GM21360 (cell line): ENCODE results near the gene KRT77.
"Not testable (repeated sequence)": the region's sequence is repeated elsewhere in the genome, so short reads cannot be mapped to it uniquely, and the experiment has no call there.

Experiments
- ATAC-seq: cut with Tn5 transposase; IDR thresholded peaks from one replicate; pipeline ENCODE4 v1.9.1; 2021; ENCODE audit warnings: mild to moderate bottlenecking, moderate library complexity; ENCODE audit not compliant: unreplicated experiment

KRT77 gene

DNA sequence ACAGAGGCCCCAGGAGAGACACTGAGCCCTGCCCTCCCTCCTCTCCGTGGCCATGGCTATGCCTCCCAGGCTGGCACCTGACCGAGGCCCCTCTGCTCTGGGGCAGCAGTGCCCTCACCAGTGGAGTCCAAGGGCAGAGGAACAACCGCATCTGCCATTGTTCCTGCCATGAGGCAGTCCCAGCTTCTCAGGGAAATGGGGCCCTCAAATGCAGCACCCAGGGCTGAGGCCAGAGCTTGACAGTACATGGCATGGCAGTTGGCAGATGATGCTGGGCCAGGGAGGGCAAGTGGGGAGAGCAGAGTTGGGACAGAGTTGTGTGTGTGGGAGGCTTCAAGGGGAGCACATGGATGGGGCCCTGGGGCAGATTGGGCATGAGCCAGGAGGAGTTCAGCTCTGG lies 21.1 kb upstream of the KRT77 start:
- ATAC-seq, result no peak

DNA sequence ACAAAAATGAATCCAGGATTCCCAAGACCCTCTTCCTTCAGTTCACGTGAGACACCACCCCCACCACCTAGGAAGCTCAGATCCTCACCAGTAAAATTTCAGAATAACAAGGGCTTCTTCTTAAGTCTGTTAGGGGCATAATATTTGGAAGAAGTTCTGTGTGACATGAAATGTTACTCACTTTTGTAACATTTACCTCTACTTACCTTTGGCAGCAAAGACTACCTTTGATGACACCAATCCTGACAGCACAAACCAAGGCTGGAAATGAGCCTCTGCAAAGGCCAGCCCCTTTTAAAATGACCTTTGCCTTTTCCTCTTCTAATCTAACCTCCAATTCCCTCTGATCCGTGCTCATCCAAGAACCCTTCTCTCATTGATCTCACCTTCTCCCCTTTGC lies 19.4 kb upstream of the KRT77 start:
- ATAC-seq, result no peak

DNA sequence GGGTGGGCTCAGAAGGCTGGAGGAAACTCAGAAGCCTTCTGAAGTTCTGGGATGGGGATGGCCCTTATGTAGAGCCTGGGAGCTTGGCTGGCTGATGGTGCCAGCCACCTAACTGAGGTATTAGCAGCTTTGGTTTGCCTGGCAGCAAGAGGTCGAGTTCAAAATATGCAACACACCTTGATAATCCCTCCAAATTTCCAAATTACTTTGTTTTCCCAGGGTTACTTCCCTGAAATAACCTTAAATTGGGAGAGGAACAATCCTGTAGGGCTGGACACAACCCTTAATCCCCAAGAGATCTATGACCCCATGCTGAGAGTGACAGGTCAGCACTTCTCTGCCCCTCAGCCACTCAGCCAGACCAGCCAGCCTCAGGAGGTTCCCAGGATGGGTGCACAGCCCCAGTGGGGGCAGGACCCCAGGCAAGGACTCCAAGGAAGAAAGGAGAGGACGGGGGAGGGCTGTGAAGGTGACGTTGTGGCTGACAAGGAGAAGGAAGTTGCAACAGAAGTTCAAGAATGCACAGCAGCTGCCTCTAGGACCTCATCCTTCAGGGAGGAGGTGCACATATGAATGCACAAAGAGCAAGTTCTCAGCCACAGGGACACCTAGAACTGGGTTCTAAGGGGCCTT lies 18.6 kb upstream of the KRT77 start:
- ATAC-seq, result no peak

DNA sequence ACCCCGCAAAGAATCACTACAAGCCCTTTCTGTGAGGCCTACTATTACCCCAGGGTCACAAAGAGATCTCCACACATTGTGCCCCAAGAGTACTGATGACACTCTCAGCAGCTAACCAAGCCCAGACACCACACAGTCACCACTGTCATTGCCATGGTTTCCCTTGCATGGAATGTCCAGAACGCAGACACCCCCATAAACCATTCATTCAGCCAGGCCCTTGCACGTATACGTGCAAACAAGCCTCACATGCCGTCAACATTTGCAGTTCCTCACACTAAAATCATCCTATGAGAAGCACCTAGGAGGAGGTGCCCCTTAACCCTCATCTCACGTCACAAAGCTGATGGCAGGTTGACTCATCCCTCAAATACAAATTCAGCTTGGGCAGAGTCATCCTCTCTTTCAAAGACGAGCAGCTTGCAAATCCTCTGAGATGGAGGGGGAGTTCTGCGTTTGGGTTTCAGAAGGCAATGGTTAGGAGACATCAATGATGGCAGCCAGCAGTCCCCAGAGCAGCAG lies 17.1 kb upstream of the KRT77 start:
- ATAC-seq, result no peak

DNA sequence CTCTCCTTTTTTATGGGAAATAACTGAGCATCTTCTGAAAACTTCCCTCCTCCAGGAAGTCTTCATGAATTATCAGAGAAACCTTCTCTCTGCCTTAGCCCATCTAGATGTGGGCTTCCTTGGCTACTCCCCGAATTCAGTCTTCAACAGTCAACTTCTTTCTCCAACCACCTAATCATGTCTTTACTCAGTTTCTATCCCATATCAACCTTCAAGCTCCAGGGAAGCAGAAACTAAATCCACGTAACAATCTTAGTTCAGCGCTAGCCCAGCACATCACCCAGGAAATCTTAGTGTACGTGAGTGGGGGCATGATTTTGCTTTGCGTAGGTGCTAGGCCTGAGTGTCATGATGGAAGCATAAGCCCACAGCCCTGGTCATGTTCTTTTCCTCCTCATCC lies 12.7 kb upstream of the KRT77 start:
- ATAC-seq, result no peak

DNA sequence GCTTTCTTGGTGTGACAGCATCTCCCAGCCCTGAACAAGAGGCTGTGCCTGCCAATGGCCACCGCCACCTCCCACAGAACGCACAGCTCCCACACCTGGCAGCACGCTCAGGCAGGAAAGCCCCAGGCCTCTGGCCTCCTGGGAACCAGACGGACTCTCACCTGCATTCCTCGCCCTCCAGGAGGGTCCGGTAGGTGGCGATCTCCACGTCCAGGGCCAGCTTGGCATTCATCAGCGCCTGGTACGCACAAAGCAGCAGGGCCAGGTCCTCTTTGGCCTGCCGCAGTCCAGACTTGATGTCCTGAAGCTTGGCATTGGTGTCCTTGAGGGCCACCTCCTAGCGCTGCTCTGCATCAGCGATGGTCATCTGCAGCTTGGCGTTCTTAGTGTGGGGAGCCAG lies 12.1 kb upstream of the KRT77 start:
- ATAC-seq, result no peak

DNA sequence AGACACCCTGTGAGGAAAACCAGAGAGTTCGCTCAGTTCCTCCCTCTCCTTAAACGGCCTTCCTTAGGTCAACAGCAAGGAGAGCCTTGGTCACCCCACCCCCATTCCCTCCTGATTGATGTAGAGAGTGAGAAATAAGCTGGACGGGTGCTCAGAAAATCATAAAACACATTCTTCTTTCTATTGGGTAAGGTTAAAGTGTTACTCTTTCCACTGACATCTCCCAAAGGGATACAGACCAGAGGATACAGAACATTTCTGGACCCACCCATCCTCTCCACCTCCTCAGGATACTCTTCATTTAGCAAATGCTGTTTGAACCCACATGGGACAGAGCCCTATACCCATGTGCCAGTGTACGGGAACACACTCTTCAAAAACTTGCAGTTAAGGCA lies 11.6 kb upstream of the KRT77 start:
- ATAC-seq, result no peak

DNA sequence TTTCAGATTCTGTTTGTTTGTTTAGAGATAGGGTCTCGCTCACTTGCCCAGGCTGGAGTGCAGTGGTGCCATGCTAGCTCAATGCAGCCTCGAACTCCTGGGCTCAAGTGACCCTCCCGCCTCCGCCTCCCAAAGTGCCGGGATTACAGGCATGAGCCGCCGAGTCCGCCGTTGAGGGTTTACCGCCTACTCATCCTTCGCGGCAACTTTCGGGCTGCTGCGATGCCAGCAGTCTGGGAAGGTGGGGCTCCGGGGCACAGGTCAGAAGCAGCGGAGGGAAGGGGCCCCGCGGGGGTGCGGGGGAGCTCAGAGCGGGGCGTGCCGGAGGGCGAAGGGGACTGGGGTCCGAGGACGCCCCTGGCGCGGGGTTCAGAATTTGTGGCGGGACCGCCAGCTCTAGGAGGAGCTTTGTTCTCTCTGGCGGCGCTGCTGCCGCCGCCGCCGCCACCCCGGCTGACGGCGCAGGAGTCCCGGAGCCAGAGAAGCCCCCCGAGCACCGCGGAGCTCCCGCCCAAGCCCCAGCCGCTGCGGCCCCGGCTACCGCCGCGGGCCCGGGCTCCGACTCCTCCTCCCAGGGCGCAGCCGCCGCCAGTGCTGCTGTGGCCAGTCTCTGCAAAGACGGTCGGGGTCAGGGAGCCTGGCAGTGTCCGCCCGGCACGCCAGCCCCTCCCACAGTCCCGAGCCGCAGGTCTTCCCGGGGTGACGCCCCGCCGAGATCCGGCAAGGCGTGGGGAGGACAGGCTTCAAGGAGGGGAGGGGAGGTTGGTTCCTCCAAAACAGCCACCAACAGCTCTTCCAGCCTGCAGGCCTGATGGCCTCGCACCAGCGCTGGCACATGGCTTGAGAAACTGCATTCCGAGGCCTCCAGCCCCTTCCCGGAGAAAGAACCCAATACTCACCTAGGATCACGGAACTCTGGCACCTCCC lies 10.9 kb upstream of the KRT77 start:
- no peak for ATAC-seq

DNA sequence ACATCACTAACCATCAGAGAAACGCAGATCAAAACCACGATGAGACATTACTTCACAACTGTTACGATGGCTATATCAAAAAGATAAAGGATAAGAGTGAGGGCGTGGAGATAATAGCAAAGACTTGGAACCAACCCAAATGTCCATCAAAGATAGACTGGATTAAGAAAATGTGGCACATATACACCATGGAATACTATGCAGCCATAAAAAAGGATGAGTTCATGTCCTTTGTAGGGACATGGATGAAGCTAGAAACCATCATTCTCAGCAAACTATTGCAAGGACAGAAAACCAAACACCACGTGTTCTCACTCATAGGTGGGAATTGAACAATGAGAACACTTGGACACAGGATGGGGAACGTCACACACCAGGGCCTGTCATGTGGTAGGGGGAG lies 8.8 kb upstream of the KRT77 start:
- ATAC-seq, result not testable (repeated sequence)

DNA sequence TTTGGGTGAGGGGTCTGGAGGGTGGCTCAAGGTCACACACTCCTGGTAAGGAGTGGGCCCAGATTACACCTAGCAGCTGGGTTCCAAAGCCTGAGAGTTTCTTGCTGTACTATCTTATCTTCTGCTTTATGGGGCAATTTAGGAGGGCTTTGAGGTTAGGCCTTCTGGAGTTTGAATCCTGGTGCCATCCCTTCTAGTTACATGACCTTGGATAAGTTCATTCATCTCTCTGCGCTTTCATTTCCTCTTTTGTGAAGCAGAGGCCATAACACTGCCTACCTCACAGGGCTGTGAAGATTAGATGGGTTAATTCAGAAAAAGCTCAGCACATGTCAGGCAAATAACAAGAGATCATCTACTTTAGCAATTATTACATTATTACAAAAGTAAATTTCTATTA lies 7.4 kb upstream of the KRT77 start:
- ATAC-seq, result no peak

DNA sequence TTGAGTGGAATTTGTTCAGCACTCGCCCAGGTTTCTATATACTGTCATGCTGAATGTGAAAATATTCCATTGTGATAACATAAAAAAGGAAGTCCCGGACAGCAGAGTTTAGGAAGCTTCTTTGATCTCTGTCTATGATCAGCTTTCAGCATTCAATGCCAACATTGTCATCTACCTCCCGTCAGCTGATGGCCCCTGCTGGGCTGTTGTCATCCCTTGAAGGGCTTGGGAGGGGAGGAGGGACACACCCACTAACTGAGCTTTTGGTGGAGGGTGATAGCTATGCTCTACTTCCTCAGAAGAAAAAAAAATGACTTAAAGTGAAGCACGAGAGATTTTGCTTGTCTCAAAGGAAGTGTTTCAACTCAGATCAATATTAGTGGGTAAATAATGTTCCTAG lies 4.7 kb upstream of the KRT77 start:
- ATAC-seq, result no peak

DNA sequence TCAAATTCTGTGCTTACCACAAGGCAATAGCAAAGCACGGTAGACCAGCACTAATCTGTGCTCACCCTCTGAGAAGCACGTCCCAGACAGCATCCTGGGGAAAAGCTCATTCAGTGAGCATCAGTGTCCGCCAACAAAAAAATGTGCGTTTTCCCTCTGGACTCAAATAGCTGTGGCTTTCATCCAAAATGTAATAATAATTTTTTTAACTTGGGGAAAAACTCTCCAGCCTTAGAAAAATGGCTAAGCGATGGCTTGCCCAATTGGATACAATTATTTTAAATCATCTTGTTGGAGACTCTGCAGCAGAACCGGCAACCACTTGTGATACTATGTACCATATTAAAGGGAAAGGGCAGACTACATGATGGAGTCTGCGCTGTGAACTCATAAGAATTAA lies 1.1 kb upstream of the KRT77 start:
- ATAC-seq, result no peak

DNA sequence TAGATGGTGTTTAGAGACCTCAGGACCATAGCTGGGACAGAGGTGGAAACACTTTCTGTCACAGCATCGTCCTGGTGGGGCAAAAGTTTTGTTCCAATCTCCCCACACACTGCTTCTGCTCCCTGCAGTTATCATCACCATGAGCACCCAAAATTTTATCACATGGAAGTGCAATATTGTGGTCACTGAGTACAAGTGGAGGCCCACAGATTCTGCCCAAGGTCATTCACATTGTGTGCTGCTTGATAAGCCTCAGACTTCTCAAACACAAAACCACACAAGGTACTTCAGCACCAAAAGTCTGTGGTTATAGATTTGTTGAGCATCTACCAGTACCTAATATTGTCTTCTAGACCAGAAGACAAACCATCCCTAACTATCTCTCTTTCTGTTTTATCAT lies 554 bp upstream of the KRT77 start:
- ATAC-seq, result no peak

DNA sequence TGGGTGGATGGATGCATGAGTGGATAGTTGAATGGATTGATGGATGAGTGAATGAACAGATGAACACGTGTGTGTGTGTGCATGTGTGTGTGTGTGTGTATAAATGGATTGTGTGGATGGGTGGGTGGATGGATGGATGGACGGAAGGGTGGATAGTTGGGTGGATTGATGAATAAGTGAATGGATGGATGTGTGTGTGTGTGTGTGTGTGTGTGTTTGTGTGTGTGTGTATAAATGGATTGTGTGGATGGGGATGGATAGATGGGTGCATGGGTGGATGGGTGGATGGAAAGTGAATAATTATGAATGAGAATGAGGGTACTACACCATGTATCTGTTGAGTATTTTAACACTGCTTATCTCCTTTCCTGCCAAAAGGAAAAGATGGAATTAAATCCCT lies 986 bp downstream of the KRT77 start:
- ATAC-seq, result no peak

DNA sequence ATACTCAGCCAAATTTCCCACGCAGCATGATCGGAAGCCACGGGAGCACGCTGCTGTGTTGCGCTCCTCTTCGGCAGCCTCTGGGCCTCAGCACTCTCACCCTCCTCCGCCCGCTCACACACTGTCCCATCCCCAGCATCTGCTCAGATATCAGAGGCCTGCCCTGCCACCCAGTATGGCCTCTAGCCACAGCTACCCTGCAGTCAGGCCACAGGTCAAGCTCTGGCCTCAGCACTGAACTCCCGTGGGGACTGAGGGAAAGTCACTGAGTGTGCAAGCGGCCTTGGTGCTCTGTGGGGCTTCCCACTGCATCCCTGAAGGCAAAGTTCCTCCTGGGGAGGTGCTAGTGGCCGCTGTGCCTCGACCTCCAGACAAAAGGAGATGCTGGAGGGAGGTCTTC lies 2.0 kb downstream of the KRT77 start:
- ATAC-seq, result no peak

DNA sequence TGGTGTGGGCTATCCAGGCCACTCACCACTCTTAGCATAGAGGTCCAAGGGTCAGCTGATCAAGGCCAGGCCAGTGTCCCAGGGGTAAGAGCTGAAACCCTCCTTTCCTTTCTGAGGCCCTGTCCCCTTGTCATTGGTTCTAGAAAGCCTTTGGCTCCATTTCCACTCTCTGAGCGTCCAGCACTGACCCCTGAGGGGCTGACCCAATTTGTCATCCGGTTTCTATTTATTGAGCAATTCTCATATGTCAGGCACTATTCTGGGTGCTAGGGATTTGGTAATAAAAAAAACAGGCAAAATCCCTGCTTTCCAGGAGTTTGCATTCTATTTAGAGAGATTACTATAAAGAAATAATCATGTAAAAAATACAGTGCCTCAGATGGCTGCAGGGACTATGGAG lies 3.4 kb downstream of the KRT77 start:
- no peak for ATAC-seq

DNA sequence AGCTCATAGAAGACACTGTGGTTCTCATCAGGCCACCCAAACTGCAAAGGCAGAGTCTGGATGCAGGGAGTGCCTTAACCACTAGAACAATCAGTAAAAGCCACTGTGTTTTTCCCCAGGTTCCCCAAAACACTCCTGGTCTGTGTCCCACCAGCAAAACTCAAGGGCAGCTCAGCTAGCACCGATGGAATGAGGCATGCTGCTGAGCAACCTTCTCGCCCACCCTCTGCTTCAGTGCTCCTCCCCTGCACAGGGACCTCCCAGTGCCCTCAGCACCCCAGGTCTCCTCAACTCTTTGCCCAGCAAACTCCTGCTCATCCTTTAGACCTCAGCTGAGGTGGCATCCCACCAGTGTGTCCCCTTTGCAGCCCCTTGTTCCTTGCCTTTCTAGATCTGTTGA lies 4.0 kb downstream of the KRT77 start:
- ATAC-seq, result no peak

DNA sequence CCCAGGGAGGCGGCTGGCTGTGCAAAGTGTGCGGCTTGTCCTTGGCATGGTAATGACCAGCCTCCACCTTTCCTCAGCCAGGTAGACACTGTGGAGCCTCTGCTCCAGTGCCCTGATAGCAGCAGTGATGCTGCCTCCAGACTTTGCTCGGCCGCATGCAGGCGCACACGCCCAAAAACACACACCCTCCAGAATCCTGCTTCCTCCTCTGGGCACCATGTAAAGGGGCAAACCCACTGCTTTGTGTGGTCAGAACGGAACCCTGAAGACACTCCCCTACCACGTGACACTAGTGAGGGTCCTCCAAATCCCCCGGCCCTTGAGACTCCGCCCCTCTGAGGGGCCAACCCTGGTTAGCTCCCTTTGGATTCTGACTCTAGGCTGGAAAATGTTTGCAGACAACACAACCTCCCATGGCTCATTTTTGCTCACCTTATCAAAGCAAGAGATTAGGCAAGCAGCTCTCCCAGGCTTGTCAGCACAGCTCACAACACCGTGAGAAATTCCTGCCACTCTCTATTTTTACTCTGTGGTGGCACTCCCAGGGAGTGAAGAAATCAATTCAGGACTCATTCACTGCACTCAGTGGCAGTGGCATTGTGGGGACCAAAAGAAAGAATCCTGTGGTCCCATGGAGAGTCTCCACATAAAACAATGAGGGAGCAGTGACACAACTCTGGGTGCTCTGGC lies 4.5 kb downstream of the KRT77 start:
- no peak for ATAC-seq

DNA sequence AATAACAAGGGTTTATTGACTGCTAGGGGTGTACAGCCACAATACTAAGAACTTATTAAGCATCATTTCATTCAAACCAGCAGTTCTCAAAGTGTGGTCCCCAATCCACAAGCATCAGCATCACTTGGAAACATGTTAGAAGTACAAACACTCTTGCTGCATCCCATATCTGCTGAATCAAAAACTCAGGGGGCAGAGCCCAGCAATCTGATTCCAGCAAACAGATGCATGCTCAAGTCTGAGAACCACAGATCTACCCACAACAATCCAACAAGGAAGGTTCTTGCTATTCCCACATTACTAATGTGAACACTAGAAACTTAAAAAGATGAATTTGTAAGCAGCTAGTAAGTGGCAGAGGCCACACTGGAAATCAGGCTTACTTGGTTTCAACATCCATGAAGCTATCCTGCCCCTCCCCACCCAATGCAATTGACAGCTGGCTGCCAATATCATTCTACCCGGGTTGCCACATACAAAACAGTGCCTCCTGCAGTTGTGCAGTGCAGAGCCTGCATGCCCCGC lies 6.2 kb downstream of the KRT77 start:
- no peak for ATAC-seq

DNA sequence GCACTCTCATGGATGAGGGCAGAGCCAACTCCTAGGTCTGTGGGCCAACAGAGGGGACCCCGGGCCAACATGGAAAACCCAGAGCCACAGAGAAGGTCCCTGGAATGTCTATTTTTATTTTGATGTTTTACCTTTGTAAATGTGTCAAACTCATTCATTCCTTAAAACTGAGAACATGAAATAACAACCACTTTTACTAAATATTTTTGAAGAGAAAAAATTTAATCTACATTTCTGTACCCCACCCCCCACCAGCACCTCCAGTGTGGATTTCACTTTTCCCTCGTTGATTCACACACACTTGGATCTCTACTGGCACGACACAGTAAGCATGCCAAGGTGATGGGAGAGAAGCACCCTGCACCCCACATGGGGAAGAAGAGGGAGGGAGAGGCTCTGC lies 6.7 kb downstream of the KRT77 start:
- ATAC-seq, result no peak

DNA sequence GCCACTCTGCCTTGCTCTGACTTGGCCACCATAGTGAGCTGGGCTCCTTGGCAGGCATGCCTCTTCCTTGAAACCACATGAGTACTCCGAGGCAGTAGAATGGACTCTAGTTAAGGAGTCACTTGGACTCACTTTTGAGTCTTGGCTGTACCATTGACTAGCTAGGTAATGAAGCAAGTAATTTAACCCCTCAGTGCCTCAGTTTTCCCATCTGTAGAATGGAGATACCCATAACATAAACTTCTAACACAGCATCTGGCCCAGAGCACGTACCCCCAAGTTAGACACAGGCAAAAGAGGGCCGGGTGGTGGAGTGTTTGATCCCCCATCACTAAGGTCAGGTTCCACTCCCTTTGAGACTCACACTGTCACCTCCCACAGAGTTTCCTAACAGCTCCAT lies 8.3 kb downstream of the KRT77 start:
- ATAC-seq, result no peak

DNA sequence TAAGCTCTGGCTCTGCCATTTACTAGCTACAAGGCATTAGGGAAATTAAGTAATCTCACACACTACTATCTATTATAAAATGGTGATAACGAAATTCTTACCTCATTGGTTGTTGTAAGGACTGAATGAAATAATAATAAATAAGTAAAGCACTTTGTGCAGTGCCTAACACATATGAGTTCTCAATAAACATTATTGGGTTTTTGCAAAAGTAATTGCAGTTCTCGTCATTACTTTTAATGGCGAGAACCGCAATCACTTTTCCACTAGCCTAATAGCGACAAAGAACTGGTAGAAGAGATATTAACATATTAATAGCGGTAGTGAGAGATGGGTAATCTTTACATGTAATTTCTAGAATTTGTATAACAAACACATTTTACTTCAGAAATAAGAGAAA lies 9.2 kb downstream of the KRT77 start:
- ATAC-seq, result no peak
